ENCODE results near the gene NOB1.

Gene NOB1

GRCh38 chr16:69718111-69718764 lies 36.5 kb downstream of the NOB1 start:
- no peak for DNase-seq

DNA sequence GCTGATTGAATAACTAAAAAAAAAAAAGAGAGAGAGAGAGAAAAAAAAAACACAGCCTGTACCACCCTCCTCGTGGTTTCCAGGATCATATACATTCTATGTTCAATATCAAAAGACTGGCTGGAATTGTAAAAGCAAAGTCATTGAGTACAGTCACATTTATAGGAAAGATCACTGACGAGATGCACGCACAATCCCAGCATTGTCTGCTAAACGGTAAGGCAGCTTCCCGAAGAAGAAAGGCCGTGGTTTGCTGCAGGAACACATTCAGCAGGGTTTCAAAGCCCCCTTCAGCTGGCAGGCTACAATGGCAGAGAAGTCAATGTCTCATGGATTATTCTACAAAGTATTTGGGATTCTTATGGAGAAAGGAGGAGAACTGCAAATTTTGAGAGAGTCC lies 37.7 kb downstream of the NOB1 start:
- no peak for DNase-seq

DNA sequence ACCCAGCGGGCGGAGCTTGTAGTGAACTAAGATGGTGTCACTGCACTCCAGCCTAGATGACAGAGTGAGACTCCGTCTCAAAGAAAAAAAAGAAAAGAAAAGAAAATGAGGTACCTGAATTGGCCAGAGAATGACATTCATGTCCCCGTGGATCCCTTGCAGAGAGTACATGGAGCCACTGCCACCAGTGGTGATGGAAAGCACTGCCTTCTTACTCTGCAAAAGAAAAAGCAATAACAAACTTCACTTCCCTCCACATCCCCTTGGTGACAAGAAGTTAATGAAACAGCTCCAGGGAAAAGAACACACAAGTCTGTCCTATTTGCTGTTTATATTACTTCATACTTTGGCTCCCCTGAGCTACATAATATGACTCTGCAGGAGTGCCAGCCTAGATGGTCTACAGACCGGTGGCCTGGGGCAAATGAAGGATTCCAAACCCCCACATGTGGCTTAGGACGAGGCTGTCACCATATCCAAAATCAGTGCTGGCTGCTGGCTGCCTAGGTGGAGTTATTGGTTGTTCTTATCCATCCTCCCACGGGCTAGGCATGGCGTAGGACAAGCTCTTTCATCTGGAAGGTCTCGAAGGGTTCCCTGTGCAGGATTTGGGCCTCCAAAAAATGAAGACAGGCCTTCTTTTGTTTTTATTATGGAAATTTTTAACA lies 41.7 kb downstream of the NOB1 start:
- no peak for DNase-seq

- DNase-seq = no peak
Measured at GRCh38 chr16:69712277-69712676, 42.4 kb downstream of the NOB1 start.

DNA sequence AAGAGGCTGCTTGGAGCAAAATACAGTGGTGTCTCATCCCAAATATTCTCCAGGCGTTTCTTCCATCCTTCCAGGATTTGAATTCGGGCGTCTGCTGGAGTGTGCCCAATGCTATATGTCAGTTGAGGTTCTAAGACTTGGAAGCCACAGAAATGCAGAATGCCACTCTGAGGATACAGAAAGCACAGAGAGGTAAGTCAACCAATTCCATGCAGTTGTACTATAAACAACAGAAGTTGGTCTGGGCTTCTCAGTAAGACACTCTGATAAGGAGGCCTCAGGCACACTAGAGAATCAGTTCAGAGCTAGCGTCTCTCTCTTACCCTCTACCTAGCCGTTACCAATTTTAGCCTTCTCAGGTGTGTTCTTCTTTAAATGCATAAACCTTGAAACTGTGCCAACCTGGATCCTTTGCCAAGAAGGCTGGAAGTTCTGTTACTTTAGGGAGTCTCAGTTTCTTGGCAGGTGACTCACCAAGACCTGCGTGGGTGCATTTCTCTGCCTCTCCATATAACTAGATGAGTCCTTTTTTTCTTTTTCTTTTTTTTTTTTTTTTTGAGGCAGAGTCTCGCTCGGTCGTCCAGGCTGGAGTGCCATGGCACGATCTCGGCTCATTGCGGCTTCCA lies 43.5 kb downstream of the NOB1 start:
- peak; percentile 27 for DNase-seq

DNA sequence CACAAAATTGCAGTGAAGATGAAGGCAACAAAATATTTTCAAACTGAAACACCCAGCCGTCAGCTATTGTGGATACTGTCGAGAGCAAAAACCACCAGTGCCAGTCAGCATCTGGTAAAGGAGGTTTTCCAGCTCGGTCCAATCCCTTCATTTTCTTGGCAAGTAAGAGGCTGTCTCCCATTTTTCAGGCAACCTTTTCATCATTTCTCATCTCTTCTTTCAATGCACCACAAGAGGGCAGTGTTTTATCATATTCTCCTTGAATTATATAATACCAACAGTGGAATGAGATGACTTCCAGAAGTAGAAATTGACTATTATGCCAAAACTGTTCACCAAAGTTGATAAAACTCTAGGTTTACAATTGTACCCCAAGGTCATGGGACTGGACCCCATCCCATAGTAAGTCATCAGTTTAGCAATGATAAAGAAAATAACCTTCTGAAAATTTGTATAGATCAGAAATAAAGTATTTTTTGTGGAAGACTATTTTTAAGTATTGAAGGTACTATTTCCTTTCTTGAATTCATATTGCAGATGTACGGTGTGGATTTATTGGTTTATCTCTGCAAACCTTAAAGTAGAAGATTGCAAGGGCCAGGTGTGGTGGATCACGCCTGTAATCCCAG lies 45.2 kb downstream of the NOB1 start:
- no peak for DNase-seq

DNA sequence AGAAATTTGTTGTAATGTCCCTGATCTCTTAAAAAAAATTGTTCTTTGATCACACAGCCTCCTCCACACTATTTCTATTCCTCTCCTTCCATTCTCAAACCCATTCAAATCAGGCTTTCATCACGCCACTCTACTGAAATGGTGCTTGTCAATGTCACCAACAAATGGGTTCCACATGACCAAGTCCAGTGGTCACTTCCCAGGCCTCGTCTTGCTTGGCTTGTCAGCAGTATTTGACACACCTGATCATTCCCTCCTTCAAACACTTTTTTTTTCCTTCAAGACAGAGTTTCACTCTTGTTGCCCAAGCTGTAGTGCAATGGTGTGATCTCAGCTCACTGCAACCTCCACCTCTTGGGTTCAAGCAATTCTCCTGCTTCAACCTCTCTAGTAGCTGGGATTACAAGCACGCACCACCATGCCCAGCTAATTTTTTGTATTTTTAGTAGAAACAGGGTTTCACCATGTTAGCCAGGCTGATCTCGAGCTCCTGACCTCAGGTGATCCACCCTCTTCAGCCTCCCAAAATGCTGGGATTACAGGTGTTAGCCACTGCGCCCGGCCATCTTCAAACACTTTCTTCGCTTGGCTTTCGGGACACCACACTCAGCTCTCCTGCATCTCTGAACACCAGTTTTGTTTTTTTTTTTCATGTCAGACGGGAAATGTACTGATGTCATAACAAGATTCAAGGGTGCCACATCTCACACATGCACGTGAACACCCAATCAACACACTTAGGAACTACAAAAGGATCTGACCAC lies 46.6 kb downstream of the NOB1 start:
- no peak for DNase-seq

GRCh38 chr16:69706975-69707340 lies 47.8 kb downstream of the NOB1 start:
- no peak for DNase-seq

- DNase-seq = no peak
Measured at GRCh38 chr16:69706256-69706974, 48.3 kb downstream of the NOB1 start.

GRCh38 chr16:69703638-69704037 lies 51.1 kb downstream of the NOB1 start:
- no peak for DNase-seq

- no peak for DNase-seq
Measured at GRCh38 chr16:69701866-69702265, 52.9 kb downstream of the NOB1 start.

- DNase-seq = no peak
Measured at GRCh38 chr16:69701452-69701851, 53.3 kb downstream of the NOB1 start.

GRCh38 chr16:69699915-69700314 lies 54.8 kb downstream of the NOB1 start:
- no peak for DNase-seq

DNA sequence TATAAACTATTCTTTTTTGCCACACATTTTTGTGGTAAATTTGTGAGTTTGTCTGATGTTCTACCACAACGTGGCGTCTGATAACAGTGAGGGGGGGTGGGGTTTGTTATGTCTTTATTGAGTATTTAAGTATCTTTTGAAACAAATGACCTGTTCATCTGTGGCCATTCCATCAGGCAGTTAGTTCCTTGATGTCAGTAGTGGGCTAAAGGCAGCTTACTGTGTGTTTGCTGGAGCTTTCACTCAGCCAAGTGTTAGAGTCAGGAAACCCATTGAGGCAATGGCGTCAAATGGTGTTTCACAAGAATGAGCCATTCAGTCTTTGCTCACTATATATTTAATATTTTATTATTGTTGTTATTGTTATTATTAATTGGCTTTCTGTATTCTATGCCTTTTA lies 56.3 kb downstream of the NOB1 start:
- no peak for DNase-seq

DNA sequence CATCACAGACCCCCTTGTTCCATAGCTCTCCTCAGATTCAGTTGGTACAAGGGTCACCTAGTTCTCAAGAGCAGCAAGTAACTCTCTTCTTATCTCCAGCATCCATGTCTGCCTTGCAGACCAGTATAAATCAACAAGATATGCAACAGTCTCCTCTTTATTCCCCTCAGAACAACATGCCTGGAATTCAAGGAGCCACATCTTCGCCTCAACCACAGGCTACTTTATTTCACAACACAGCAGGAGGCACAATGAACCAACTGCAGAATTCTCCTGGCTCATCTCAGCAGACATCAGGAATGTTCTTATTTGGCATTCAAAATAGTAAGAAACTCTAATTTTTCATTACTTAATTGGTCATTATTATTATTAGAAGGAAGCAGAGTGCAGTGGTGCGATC lies 60.8 kb downstream of the NOB1 start:
- DNase-seq = no peak

DNA sequence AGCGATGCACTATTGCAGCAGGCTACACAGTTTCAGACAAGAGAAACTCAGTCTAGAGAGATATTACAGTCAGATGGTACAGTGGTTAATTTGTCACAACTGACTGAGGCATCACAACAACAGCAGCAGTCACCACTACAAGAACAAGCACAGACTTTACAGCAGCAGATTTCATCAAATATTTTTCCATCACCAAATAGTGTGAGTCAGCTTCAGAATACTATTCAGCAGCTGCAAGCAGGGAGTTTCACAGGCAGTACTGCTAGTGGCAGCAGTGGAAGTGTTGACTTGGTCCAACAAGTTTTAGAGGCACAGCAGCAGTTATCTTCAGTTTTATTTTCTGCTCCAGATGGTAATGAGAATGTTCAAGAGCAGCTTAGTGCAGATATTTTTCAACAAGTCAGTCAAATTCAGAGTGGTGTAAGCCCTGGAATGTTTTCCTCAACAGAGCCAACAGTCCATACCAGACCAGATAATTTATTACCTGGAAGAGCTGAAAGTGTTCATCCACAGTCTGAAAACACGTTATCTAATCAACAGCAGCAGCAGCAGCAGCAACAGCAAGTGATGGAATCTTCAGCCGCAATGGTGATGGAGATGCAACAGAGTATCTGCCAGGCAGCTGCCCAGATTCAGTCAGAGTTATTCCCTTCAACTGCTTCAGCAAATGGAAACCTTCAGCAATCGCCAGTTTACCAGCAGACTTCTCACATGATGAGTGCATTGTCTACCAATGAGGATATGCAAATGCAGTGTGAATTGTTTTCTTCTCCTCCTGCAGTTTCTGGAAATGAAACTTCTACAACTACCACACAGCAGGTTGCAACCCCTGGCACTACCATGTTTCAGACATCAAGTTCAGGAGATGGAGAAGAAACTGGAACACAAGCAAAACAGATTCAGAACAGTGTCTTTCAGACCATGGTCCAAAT lies 62.5 kb downstream of the NOB1 start:
- DNase-seq = no peak
